Stimulated activated CD4-positive, alpha-beta T cell treated with anti-CD3 and anti-CD28 coated beads, Interleukin-1b, Interleukin-23, amount 100 ng/mL, for 1 hour (primary cell): ENCODE measurements around the gene CD248.
"Not testable (repeated sequence)": the region's sequence is repeated elsewhere in the genome, so short reads cannot be mapped to it uniquely, and the experiment has no call there.

Experiments used
- DNase-seq, 2 donors: peaks; one replicate each; pipeline ENCODE4 v3.0.0-alpha.2; 2020; ENCODE audit warnings: low read depth in 2 of 2

The CD248 gene

GRCh38 chr11:66328302-66329144 is 11.7 kb upstream of the CD248 start:
- DNase-seq: peak; percentile 54 to 66

- no peak for DNase-seq
These were observed 11.1 kb upstream of the CD248 start for GRCh38 chr11:66328031-66328301.

- DNase-seq: no peak
These were observed 10.6 kb upstream of the CD248 start for GRCh38 chr11:66327171-66328030.

- DNase-seq: no peak
These were observed 9.6 kb upstream of the CD248 start for GRCh38 chr11:66326261-66327111.

GRCh38 chr11:66325263-66325671 is 8.4 kb upstream of the CD248 start:
- DNase-seq: no peak

- no peak for DNase-seq
These were observed 7.8 kb upstream of the CD248 start for GRCh38 chr11:66324664-66325063.

GRCh38 chr11:66323684-66324083 is 6.8 kb upstream of the CD248 start:
- no peak for DNase-seq

GRCh38 chr11:66322732-66323427 is 6.0 kb upstream of the CD248 start:
- DNase-seq: no peak

- DNase-seq: no peak
These were observed 4.8 kb upstream of the CD248 start for GRCh38 chr11:66321606-66322005.

GRCh38 chr11:66320748-66321147 is 3.9 kb upstream of the CD248 start:
- not testable (repeated sequence) for DNase-seq

GRCh38 chr11:66320289-66320688 is 3.4 kb upstream of the CD248 start:
- not testable (repeated sequence) for DNase-seq

GRCh38 chr11:66318600-66318970 is 1.7 kb upstream of the CD248 start:
- DNase-seq: no peak

- DNase-seq: no peak
These were observed 1.1 kb upstream of the CD248 start for GRCh38 chr11:66317723-66318599.

- no peak for DNase-seq
These were observed 478 bp upstream of the CD248 start for GRCh38 chr11:66317322-66317722.

GRCh38 chr11:66315921-66316811 is 678 bp downstream of the CD248 start:
- DNase-seq: no peak

GRCh38 chr11:66315498-66315885 is 1.4 kb downstream of the CD248 start:
- no peak for DNase-seq

GRCh38 chr11:66314561-66315497 is 2.0 kb downstream of the CD248 start:
- no peak for DNase-seq

- no peak for DNase-seq
These were observed 2.7 kb downstream of the CD248 start for GRCh38 chr11:66314186-66314501.
